ENCODE results near the gene PCNX1.

The PCNX1 gene

GRCh38 chr14:70916799-70917198, 9.5 kb downstream of the PCNX1 start:
- no peak for DNase-seq (ENCODE audit: low read depth)
- H3K4me3 ChIP-seq (ENCODE audit: low read length), result no peak overlapping the region
- TF ChIP-seq CTCF (conservative IDR thresholded peaks at IDR 0.05; ENCODE audit: low read length), result no peak; the same call in 1 of the 2 replicates

- DNase-seq (ENCODE audit: low read depth), result no peak
- no peak overlapping the region for H3K4me3 ChIP-seq (ENCODE audit: low read length)
- TF ChIP-seq CTCF (conservative IDR thresholded peaks at IDR 0.05; ENCODE audit: low read length), result no peak
Measured at GRCh38 chr14:70917633-70918032, 10.4 kb downstream of the PCNX1 start.

- no peak for TF ChIP-seq CTCF (conservative IDR thresholded peaks at IDR 0.05; ENCODE audit: low read length)
- no peak overlapping the region for H3K4me3 ChIP-seq (ENCODE audit: low read length)
- DNase-seq (ENCODE audit: low read depth), result no peak
Measured at GRCh38 chr14:70919774-70920173, 12.5 kb downstream of the PCNX1 start.

GRCh38 chr14:70920608-70921007, 13.3 kb downstream of the PCNX1 start:
- no peak overlapping the region for H3K4me3 ChIP-seq (ENCODE audit: low read length)
- DNase-seq (ENCODE audit: low read depth), result no peak
- no peak for TF ChIP-seq CTCF (conservative IDR thresholded peaks at IDR 0.05; ENCODE audit: low read length)

- peak; percentile 5 for DNase-seq (ENCODE audit: low read depth)
- H3K4me3 ChIP-seq (ENCODE audit: low read length), result no peak overlapping the region
- TF ChIP-seq CTCF (conservative IDR thresholded peaks at IDR 0.05; ENCODE audit: low read length), result no peak
Measured at GRCh38 chr14:70921669-70922068, 14.4 kb downstream of the PCNX1 start.

- H3K4me3 ChIP-seq (ENCODE audit: low read length), result no peak overlapping the region
- TF ChIP-seq CTCF (conservative IDR thresholded peaks at IDR 0.05; ENCODE audit: low read length), result no peak
- no peak for DNase-seq (ENCODE audit: low read depth)
Measured at GRCh38 chr14:70924521-70924920, 17.3 kb downstream of the PCNX1 start.

GRCh38 chr14:70926235-70926830, 19.1 kb downstream of the PCNX1 start:
- no peak overlapping the region for H3K4me3 ChIP-seq (ENCODE audit: low read length)
- no peak for DNase-seq (ENCODE audit: low read depth)
- TF ChIP-seq CTCF (conservative IDR thresholded peaks at IDR 0.05; ENCODE audit: low read length), result no peak
